ENCODE data around the gene CNBD2.

DNA sequence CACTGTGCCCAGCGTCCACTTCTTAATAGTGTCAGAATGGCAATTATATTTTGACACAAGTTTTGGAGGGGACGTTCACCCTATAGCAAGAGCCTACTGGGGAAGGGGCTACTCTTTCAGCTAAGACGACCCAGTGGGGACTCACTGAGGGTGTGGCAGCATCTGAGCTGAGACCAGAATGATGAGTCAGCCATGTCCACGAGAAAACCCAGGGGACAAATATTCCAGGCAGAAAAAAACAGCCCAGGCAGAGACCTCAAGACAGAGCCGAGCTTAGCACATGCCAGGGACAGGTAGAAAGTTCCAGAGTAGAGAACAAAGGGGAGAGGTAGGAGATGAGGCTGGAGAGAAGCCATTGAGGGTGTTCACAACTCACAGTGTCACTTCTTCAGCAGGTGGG, 11.2 kb downstream of the CNBD2 start:
- TF ChIP-seq CTCF (IDR thresholded peaks at IDR 0.05; ENCODE audit: low read depth, low read length, missing input control) (no peak), TAF1 (conservative IDR thresholded peaks at IDR 0.05) (no peak)
